Left ventricle myocardium superior (tissue), 1 donor: ENCODE data around the gene CDK11A. TPM values are rescaled to one million over a fixed set of nuclear protein-coding genes. Genes with fewer than 3 reads are reported as not detected.
"Not testable (repeated sequence)": the region's sequence is repeated elsewhere in the genome, so short reads cannot be mapped to it uniquely, and the experiment has no call there.

Source experiments
- ATAC-seq: fragments of 200-7000 bp; cut with Tn5 transposase; one replicate; pipeline ENCODE4 v1.9.1; 2020; ENCODE audit warnings: mild to moderate bottlenecking, moderate library complexity
- DNase-seq: peaks from one replicate; pipeline ENCODE4 v3.0.0-alpha.2; 2020
- intact Hi-C: fragments of 100-400 bp; cut with micrococcal nuclease; formaldehyde crosslinking; loops from one replicate; pipeline ENCODE4 v1.11.0; 2022
- total RNA-seq: library from RNA; stranded (reverse); fragmentation: NEBNext Ultra II Directional; extraction: Animal tissue kit (Norgen Biotek cat#: 25700); gene quantifications from one replicate; pipeline ENCODE4 v1.2.1, GENCODE V29; 2021
- donor health status: DM: no; HTN: yes; CAD: no; lungs with severe emphysema.

Gene CDK11A
- total RNA-seq, 1 donor from 2014 or later, result 22.3 TPM

DNA sequence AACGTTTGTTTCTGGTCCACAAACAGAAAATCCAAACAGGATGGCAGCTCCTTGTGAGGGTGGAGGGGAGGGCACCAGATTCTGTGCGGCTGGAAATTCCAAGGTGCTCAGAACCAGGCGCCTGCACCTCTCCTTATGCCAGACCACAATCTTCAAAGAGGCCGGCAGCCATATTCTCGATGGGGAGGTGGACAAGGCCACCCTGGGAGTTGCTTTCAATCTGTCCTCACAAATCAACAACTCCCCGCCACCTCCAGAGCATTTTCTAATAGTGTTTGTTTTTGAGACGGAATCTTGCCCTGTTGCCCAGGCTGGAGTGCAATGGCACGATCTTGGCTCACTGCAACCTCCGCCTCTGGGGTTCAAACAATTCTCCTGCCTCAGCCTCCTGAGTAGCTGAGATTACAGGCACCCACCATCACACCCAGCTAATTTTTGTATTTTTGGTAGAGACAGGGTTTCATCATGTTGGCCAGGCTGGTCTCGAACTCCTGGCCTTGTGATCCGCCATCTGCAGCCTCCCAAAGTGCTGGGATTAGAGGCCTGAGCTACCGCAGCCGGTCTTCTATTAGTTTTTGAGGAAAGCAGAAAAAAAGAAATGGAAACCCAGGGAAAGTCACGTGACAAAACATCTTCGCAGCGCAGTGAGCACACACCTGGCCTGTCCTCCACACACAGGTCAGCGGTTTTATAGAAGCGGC, 5.1 kb upstream of the CDK11A start:
- DNase-seq, intact Hi-C loops, ATAC-seq: not testable (repeated sequence)

DNA sequence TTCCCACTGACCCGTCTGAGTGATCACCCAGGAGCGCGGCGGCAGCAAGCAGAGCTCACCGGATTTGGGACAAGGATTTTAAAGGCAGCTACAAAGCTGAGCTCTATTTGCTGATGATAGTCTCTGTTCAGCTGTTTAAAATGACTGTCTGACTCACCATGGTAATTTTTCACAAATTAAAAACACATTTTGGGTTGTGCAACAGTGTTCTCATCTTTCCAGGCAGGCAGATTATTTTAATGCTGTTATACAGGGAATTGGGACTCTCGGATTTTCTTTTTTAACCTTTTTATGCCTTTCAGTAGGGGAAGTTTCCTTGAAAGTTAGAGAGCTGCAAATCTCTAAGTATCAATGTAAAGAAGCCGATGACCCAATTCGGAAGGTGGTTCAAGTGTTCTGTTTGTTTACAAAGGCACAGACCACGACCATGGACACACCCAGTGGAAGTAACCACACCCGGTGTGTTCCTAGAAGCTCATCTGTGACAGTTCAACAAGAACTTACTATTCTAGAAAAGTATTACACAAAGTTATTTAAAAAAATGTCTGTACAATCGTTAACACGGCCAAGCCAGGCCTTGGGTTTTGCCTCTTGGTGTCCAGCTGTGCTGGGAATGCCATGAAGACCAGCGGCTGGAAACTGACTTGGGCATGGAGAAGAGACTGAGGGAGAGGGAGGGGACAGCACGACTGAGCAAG, 4.3 kb upstream of the CDK11A start:
- intact Hi-C loops, DNase-seq: not testable (repeated sequence)
- peak; percentile 6 for ATAC-seq

DNA sequence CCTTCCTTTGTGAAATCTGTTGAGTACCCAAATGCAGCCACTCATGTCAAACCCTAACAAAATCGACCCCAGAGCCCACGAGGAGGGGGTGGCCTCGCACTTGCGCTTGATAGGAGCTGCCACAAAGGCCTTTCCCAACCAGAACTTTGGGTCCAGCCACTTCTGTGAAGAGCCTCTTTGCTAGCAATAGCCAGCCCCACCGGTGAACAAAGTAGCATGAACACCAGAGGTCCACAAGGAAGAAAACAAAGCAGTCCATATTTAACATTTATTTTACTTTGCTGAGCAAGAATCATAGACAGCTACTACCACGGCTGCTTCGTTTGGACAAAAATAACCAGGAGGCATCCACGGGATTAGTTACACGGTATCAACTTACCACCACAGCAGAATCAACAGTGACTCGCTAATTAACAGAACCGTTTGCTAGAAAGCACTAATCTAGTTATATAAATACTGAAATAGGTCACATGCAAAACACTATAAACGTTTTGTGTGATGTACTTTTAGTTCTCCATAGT, 3.0 kb upstream of the CDK11A start:
- ATAC-seq, DNase-seq, intact Hi-C loops: not testable (repeated sequence)

DNA sequence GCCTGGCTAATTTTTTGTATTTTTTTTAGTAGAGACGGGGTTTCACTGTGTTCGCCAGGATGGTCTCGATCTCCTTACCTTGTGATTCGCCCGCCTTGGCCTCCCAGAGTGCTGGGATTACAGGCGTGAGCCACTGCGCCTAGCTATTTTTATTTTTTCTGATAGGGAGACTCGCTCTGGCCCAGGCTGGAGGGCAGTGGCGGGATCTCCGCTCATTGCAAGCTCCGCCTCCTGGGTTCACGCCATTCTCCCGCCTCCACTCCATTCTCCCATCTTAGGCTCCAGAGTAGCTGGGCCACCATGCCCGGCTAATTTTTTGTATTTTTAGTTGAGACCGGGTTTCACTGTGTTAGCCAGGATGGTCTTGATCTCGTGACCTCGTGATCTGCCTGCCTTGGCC, 1.9 kb upstream of the CDK11A start:
- ATAC-seq, DNase-seq, intact Hi-C loops: not testable (repeated sequence)

DNA sequence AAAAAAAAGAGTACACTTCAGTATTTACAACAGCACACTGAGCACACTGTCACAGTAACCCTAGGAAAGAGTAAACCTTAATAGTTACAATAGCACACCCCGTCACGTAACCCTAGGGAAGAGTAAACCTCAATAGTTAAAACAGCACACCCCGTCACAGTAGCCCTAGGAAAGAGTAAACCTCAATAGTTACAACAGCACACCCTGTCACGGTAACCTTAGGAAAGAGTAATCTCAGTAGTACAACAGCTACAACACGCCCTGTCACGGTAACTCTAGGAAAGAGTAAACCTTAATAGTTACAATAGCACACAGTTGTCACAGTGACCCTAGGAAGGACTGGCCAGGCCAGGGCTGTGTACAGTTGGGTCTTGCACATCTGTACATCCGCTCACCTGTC, 3.0 kb downstream of the CDK11A start:
- ATAC-seq (no peak), DNase-seq (no peak)
- intact Hi-C loops, result no loop called here

DNA sequence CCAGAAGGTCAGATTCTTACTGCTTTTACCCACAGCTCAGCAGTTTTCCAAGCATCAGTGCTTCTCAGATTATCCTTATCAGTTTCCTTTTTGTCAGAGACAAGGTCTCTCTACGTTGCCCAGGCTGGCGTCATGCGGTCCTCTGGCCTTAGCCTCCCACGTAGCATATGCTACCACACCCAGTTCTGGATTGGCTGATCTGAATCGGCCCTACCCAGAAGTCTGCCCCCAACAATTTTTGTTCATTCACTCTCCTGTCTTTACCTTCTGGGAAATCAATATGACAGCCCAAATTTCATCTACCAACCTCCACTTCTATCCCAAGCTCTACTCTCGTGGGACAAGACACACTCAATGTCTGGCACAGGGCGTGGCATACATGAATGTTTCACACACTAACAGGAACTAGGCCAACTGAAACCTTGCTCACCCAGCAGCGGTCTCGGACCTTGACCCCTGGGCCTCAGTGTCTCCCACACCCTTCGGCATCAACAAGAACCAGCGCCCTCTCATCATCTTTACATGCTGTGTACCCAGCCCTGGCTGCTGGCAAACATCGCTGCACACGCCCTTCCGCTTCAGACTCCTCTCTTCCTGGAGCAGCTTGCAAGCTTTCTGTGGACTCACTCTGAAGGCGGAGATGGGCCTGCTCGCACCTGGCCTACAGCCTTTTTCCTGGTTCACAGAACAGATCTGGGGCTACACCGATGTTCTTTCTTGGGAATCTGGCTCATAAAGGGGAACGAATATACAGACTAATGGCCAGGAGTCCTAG, 8.9 kb downstream of the CDK11A start:
- intact Hi-C loops, ATAC-seq, DNase-seq: not testable (repeated sequence)

DNA sequence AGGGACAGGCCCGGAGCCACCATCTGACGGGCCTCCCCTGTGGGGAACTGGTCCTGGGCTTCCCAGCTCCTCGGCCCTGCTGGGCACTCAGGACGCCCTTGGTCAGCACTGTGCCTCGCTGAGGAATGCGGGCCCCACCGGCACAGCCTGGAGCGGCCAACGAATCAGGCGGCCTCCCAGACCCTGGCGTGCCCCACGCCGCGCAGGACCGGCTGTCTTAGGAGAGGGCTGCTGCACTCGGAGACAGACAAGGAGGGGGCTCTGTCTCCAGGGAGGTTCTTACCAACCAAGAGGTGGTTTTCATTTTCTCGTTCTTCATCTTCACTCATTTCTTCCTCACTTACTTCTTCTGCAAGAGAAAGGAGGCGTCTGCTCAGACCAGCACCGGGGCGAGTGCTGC, 16.3 kb downstream of the CDK11A start:
- ATAC-seq, intact Hi-C loops, DNase-seq: not testable (repeated sequence)

DNA sequence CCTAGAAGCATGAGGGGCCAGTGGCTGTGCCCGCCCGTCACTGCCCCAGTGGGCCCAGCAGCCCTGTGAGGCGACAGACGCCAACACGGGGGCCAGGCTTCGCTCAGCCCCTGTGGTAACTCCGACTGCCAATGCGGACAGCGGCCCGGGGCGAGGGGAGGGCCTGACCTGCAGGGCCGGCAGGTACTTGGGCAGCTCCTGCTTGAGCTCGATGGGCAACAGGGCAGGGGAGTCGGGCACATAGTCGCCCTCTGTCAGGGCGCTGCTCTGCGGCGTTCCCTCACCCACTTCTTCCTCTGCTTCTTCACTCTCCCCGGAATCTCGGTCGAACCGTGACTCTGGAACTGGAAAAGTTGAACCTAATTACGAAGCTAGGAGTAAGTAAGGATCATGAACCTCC, 16.9 kb downstream of the CDK11A start:
- DNase-seq, intact Hi-C loops, ATAC-seq: not testable (repeated sequence)

DNA sequence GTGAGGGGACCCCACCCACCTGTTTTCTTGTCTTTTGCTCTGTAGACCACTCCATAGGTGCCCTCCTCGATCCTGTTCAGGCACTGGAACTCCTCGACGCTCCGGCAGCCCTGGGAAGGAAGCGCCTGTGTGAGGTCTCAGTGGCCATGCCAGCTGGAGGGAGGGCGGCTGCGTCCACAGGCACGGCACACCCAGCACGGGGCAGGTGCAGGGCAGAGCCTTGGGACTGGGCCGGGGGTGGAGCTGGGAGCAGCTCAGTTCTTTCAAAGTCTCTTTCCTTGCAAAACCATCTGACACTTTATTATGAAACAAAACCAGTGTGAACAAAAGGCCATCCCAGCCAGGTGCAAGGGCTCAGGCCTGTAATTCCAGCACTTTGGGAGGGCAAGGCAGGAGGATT, 18.5 kb downstream of the CDK11A start:
- intact Hi-C loops, ATAC-seq, DNase-seq: not testable (repeated sequence)

DNA sequence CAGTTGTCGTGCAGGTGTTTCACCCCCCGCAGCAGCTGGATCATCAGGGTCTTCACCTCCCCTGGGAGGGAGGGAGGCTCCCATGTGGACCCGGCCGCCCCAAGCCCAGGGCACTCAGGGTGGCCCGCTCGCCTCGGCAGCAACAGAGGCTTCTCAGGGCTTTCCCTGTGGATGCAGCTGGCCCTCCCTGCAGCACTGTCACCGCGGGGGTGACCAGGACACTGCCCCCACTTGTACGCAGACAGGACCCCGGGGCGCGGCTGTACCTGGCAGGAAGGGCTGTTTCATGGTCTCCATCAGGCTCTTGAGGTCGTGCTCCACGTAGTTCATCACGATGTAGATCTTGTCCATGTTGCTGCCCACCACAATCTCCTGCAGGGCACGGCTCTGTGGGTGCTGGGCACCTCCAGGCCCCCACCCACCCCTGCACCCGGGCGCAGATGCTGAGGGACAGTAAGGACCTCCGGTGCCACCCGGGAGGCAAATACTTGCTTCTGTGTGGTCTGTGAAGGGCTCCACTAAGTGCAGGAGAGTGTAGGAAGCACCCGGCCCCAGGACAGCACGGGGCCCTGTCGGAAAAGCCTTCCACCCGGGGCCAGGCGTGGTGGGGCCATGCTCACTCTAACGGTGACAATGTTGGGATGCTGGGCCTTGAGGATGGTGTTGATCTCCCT, 19.7 kb downstream of the CDK11A start:
- DNase-seq, ATAC-seq, intact Hi-C loops: not testable (repeated sequence)

DNA sequence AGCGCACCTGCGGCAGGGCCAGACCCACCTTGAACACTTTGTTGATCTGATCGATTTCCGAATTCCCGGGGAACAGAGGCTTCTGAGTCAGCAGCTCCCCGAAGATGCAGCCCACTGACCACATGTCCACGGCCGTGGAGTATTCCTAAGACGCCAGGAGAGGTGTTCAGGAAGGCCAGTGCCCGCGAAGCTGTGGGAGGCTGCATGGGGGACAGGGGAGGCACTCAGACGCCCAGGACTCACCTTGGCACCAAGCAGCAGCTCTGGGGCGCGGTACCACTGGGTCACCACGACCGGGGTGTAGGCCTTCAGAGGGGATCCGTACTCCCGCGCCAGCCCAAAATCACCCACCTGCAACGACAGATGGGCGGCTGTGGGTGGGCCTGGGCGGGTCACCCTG, 20.4 kb downstream of the CDK11A start:
- no peak for ATAC-seq
- DNase-seq, result no peak
- intact Hi-C loops, result no loop called here

DNA sequence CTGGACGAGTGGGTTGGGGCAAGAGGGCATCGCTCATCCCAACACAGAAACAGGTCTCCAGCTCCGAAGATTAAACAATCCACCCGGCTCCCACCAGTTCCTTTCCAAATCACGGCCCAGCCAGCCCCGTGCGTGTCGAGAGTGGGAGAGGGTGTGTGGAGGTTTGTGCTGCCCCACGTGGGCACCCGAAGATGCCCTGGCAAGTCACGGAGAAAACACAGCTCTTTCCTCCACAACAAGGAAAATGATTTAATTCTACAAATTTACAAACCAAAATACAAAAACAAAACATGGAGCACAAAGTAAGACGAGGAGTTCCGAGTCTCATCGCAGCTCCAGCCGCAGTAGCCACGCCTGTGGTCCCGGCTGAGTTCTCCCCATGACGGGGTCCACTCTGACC, 21.7 kb downstream of the CDK11A start:
- intact Hi-C loops, ATAC-seq, DNase-seq: not testable (repeated sequence)

DNA sequence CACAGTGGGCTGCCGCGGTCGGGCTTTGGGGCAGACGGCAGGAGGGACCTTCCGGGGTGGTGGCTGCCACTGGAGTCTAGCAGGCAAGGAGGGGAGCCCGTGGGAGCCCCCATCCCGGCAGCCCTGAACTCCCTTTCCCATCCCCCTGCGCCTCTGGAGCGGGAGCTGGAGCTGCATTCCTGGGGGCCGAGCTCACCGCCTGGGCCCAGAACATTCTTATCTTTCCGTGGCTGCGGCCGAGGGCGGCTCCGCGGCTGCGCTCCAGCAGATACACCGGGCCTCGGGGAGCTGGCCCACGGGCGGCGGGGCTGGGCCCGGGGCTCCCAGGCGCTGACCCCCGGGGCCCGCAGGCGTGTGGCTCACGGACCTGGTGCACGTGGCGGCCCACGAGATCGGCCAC, 23.6 kb downstream of the CDK11A start:
- ATAC-seq, result peak; percentile 85
- intact Hi-C loops, DNase-seq: not testable (repeated sequence)

DNA sequence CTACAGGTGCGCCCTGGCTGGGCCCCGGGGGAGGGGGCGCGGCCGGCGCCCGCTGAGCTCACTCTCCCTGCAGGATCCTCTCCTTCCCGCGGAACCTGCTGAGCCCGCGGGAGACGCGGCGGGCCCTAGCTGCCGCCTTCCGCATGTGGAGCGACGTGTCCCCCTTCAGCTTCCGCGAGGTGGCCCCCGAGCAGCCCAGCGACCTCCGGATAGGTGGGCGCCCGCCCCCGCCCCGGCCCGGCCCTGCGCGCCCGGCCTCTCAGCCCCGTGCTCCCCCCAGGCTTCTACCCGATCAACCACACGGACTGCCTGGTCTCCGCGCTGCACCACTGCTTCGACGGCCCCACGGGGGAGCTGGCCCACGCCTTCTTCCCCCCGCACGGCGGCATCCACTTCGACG, 24.1 kb downstream of the CDK11A start:
- intact Hi-C loops, DNase-seq: not testable (repeated sequence)
- ATAC-seq, result peak; percentile 27

DNA sequence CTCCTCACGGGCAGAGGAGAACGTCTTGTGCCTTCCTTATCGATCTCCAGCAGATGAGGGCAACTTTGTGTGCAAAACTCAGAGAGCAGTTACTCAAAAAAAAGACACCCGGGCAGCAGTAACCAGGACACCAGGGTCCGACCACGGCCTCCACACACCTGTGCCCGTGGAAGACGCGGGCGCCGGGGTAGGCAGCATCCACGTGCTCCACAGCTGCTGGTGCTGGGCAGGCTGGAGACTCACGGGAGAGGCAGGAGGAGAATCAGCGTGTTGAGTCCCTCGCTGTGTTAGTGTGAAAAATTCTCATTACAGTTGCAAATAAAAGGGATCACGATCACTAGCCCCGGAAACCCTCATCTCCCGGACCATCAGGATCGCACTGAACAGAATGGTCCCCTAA, 25.1 kb downstream of the CDK11A start:
- intact Hi-C loops, DNase-seq: not testable (repeated sequence)

DNA sequence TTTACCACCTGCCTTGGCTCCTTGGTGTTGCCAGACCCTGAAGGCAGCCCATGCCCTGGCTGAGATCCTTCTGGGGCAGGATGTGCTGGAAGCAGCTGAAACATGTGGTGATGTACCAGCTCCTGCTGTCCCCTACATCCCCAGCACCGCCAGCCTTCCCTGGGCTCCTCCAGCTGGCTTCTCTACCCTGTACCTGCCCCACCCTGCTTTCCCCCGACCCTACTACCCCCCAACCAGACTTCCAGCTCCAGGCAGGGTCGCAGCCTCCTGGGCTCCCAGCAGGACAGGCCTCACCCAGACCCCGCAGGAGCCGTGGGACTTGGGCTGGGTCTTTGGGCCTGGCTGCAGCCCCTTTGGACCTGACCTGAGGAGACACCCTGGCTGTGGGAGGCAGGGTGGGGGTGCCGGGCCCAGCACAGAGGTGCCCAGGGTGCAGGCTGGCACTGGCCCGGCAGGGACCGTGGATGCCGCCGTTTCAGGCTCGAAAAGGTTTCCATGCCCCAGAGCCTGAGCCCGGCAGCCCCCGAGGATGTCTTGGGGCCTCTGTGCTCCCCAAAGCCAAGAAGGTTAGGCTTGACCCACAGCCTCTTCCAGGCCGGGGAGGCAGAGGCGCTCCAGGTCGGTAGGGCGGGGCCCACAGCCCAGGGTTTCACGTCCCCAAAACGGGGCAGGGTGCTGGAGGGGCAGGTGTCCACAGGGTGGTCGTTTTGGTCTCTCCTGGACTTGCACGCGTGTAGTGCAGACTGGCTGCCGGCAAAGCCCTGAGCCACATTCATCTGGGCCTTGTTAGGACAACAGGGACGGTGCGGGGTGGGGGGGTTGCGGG, 26.6 kb downstream of the CDK11A start:
- intact Hi-C loops, ATAC-seq, DNase-seq: not testable (repeated sequence)

More for the DNA sequence above, 25.1 kb downstream of the CDK11A start:
- ATAC-seq, result not testable (repeated sequence)

DNA sequence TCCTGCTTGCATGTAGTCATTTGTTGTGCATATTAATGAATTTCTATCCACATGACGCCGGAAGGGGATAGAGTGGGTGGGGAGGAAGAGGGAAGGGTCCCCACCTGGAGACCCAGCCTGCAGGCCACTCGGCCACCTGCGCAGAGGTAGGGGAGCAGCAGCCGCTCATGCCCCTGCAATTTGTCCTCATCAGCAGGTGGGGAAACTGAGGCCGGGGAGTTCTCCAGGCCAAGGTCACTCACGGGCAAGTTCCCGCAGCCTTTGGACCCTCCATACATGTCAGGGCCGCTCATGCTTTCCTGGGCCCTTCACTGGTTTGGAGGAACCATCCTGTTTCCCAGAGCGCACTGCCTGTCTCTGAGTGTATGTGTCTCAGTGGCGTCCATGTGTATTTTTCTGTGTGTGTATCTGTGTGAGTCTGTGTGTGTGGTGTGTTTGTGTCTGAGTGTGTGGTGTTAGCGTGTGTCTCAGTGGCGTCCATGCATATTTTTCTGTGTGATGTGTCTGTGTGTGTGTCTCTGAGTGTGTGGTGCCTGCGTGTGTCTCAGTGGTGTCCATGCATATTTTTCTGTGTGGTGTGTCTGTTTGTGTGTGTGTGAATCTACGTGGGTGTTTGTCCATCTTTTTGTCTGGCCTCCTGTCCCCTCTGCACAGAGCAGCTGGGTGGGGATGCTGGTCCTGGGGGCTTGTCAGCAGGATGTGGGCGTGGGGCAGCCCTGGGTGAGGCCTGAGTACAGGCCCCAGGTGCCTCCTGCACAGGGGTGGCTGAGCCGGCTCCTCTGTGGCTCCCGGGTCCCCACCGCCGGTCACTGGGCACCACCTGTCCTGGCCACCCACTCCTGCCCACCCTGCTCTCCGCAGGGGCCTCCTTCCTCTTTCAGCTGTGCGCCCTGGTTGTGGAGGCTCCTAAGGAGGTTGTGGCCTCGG, 27.5 kb downstream of the CDK11A start:
- ATAC-seq, intact Hi-C loops, DNase-seq: not testable (repeated sequence)
